ENCODE results near the gene XIRP1. TPM values are rescaled to one million over a fixed set of nuclear protein-coding genes. Genes with fewer than 3 reads are reported as not detected.

Gene XIRP1
- total RNA-seq, 1 donor from 2014 or later, result not detected

DNA sequence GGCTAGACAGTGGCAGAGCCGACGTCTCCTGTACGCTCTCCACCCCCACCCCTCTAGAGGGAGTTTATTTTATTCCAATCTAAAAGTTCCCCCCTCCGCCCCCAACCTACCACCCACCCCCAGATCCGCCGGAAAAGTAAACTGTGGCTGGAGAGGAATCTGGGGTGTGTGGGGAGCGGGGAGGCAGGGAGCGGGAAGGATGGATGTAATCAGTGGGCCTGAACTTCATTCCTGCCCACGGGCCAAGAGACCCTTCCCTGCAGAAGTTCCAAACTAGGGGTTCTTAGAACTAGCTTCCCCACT lies 38.5 kb downstream of the XIRP1 start:
- H3K27ac ChIP-seq, result peak overlapping the region; percentile 89 to 99
- intact Hi-C loops (cut with DNase I), result no loop called here
- H3K4me3 ChIP-seq, result peak overlapping the region; percentile 82 to 91
- peaks cover 15 to 17% of the 10 kb centered on the region in 2 donors for H3K4me1 ChIP-seq
- H3K36me3 ChIP-seq, result no peaks in the 10 kb centered on the region
- TF ChIP-seq CTCF (IDR thresholded peaks at IDR 0.05), result no peak
- DNase-seq (ENCODE audit: low spot score in 2 of 2), result no peak
- no peaks in the 10 kb centered on the region for H3K9me3 ChIP-seq
- no peaks in the 10 kb centered on the region for H3K27me3 ChIP-seq

GRCh38 chr3:39150803-39151631 lies 41.4 kb downstream of the XIRP1 start:
- Histone ChIP-seq H3K4me3 (peak overlapping the region; percentile 82 to 91), H3K27ac (peak overlapping the region; percentile 97 to 99), H3K9me3 (no peaks in the 10 kb centered on the region), H3K36me3 (peaks cover 4 to 5% of the 10 kb centered on the region in 2 donors), H3K4me1 (peaks cover 38 to 45% of the 10 kb centered on the region in 2 donors), H3K27me3 (no peaks in the 10 kb centered on the region)
- peak; percentile 84 to 98 for DNase-seq (ENCODE audit: low spot score in 2 of 2)
- no peak for TF ChIP-seq CTCF (IDR thresholded peaks at IDR 0.05)
- intact Hi-C loops (cut with DNase I), result no loop called here

DNA sequence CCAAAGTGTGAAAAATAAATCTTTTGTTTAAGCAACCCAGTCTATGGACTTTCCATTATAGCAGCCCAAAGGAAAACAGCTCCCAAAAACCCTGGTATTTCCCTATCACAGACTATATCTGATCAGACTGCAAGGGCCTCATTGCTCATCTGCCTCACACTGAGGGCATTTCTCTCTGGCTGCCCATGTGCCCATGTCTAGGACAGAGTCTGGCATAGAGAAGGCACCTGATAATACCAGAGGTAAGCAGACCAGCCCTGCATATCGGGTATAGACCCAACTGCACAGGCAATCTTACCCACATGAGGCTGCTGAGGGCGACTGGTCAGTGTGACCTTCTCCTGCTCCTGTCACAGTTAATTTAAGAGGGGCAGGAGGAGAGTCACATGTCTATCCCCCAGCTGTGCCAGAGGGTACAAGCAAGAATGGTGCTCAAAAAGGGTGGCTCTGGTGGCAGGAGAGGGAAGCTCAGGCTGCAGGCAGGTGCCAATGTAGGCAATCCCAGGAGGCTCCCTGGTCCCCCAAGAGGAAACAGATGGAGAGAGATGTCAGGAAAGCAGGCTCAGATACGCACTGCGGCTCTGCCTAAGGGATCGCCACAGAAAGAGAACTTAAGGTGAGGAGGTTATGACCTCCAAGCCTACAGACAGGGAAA lies 42.1 kb downstream of the XIRP1 start:
- H3K36me3 ChIP-seq, result peaks cover 12 to 13% of the 10 kb centered on the region in 2 donors
- H3K27me3 ChIP-seq, result no peaks in the 10 kb centered on the region
- DNase-seq (ENCODE audit: low spot score in 2 of 2), result no peak
- peak in 1 of 3 experiments; percentile 22 for TF ChIP-seq CTCF (IDR thresholded peaks at IDR 0.05)
- peak overlapping the region; percentile 82 to 91 for H3K4me3 ChIP-seq
- intact Hi-C loops (cut with DNase I), result no loop called here
- peaks cover 41 to 48% of the 10 kb centered on the region in 2 donors for H3K4me1 ChIP-seq
- H3K9me3 ChIP-seq, result no peaks in the 10 kb centered on the region
- peak overlapping the region; percentile 97 to 99 for H3K27ac ChIP-seq

DNA sequence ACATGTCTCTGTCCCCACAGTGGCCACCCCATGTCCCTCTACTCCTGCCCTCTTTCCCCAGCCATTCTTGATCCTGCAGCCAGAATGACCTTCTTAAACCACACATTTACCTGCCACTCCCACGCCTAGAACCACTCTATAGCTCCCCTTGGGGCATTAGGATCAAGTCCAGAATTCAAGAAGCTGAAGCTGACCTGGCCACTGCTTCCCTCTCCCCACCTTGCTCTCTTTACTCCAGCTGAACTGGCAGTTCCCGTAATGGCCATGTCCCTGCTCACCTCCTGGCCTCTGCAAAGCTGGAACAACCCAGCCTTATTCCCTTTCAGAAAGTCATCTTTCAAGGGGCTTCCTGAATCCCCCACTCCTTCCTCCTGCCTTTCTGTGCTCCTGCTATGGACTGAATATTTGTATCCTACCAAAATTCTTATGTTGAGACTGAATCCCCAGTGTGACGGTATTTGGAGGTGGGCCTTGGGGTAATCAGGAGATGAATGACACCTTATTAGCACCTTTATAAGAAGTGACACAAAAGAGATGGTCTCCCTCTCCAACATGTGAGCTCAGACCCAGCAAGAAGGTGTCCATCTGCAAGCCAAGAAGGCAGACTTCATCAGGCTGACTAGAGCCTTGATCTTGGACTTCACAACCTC lies 42.8 kb downstream of the XIRP1 start:
- no peaks in the 10 kb centered on the region for H3K9me3 ChIP-seq
- no peaks in the 10 kb centered on the region for H3K27me3 ChIP-seq
- peak overlapping the region; percentile 97 to 99 for H3K27ac ChIP-seq
- DNase-seq (ENCODE audit: low spot score in 2 of 2), result no peak
- peaks cover 18 to 19% of the 10 kb centered on the region in 2 donors for H3K36me3 ChIP-seq
- peaks cover 41 to 48% of the 10 kb centered on the region in 2 donors for H3K4me1 ChIP-seq
- peak overlapping the region in 1 of 2 donors; percentile 91 for H3K4me3 ChIP-seq
- intact Hi-C loops (cut with DNase I), result no loop called here
- no peak for TF ChIP-seq CTCF (IDR thresholded peaks at IDR 0.05)

DNA sequence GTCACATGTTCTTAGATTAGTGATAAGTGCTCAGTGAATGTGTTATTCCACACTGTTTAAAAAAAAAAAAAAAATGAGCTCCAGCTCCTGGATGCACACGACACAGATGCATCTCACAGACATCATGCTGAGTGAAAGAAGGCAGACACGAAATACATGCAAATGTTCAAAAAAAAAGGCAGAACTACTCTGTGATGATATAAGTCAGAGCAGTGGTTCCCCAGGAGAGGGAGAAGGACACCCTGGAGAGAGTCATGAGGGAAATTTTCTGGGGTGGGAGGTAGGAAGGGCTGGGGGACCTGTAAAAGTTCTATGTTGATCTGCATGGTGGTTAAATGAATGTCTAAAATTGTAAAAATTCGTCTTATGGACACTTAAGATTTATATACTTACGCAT lies 43.3 kb downstream of the XIRP1 start:
- TF ChIP-seq CTCF (IDR thresholded peaks at IDR 0.05), result no peak
- no peaks in the 10 kb centered on the region for H3K27me3 ChIP-seq
- H3K9me3 ChIP-seq, result no peaks in the 10 kb centered on the region
- peaks cover 41 to 48% of the 10 kb centered on the region in 2 donors for H3K4me1 ChIP-seq
- H3K36me3 ChIP-seq, result peaks cover 24 to 25% of the 10 kb centered on the region in 2 donors
- intact Hi-C loops (cut with DNase I), result no loop called here
- DNase-seq (ENCODE audit: low spot score in 2 of 2), result no peak
- peak overlapping the region; percentile 97 to 99 for H3K27ac ChIP-seq
- peak overlapping the region in 1 of 2 donors; percentile 91 for H3K4me3 ChIP-seq

Measured in ascending aorta (tissue), 2 donors.